ENCODE measurements around the gene DNAJC5. TPM values are rescaled to one million over a fixed set of nuclear protein-coding genes. Genes with fewer than 3 reads are reported as not detected.

DNAJC5 gene
- total RNA-seq, 4 donors from 2014 or later: 29.9 to 56.3 (median 45.4) TPM

DNA sequence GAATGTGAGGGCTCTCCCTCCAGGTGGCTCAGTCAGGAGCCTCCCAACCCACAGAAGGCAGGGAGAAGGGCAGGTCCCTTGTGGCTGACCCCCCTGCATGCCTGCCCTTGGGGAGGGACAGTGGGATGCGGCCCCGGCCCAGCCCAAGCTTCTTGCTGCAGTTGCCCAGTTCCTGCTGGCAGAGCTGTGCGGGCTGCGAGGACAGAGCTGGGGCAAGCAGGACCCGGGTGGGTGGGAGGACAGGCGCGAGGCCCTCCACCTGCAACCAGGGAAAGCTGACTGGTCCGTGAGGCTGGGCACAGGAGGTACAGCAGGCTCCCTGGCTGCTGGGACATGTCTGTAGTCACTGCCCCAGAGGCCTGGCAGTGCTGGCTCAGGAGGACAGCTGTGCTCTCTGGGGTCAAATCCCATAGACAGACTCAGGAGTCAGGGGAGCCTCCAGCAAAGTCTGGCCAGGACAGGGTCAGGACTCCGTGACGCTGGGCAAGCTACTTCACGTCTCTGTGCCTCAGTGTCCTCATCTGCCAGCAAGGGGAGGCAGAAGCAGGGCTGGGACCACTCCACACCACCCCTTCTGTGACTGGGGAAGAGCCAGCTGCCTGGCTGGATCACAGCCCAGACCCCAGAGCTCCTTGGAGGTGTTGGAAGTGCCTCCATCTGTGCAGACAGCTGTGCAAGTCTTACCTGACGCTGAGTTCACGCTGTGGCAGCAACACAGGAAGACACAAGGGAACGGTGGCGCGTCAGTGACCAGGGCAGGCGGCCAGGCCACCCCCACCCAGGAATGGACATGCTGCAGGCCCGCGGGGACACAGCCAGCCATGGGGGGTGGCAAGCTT, 48.3 kb downstream of the DNAJC5 start:
- TF ChIP-seq, protein P1, sequence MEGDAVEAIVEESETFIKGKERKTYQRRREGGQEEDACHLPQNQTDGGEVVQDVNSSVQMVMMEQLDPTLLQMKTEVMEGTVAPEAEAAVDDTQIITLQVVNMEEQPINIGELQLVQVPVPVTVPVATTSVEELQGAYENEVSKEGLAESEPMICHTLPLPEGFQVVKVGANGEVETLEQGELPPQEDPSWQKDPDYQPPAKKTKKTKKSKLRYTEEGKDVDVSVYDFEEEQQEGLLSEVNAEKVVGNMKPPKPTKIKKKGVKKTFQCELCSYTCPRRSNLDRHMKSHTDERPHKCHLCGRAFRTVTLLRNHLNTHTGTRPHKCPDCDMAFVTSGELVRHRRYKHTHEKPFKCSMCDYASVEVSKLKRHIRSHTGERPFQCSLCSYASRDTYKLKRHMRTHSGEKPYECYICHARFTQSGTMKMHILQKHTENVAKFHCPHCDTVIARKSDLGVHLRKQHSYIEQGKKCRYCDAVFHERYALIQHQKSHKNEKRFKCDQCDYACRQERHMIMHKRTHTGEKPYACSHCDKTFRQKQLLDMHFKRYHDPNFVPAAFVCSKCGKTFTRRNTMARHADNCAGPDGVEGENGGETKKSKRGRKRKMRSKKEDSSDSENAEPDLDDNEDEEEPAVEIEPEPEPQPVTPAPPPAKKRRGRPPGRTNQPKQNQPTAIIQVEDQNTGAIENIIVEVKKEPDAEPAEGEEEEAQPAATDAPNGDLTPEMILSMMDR (IDR thresholded peaks at IDR 0.05): no peak
- ATAC-seq (ENCODE audit: low FRiP score) (no peak), DNase-seq (ENCODE audit: low spot score) (no peak)

DNA sequence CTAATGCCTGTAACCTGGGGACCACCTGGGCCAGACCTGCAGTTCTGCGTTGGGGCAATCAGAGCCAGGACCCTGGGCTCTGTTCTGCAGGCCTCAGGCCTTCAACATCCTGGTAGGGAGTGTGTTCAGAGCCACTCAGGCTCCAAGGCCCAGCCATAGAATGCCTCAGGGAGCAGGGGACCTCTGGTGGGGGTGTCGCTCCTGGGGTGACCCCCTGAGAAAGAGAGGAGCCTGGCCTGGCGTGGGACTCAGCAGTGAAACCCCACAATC, 48.8 kb downstream of the DNAJC5 start:
- TF ChIP-seq, protein P1 (IDR thresholded peaks at IDR 0.05): no peak

DNA sequence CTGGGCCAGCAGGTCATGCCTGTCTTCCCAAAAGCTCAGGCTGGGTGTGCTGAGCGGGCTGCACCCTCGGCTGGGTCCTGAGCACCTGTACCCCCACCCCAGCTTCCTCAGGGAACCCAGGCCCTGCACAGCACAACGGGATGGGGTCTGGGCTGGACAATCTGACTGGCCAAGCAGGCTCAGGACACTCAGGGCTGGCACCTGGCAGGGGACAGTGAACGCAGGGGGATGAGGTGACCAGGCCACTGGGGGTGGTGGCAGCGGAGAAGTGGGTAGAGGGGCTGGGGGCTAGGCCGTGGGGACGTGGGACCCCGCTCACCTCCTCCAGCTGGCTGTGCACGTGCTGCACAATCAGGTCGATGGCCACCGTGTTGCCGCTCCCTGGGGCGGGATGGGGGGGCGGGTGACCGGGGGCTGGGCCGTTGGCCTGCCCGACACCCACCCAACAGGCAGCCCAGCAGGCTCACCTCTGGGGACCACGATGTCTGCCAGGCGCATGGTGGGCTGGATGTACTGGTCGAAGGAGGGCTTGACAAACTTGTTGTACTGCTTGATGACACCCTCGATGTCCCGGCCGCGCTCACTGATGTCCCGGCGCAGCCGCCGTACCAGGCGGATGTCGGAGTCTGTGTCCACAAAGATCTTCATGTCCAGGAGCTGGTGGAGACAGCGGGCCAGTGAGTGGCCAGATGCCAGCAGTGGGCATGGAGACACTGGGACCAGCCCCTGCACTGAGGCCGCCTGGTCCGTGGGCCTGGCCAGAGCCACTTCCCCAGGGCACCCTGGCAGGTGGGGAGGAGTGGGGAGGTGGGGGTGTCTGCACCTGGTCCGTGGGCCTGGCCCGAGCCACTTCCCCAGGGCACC, 49.4 kb downstream of the DNAJC5 start:
- TF ChIP-seq, protein P1 (IDR thresholded peaks at IDR 0.05): no peak
- DNase-seq (ENCODE audit: low spot score) (no peak), ATAC-seq (ENCODE audit: low FRiP score) (no peak)

More for the DNA sequence above, 48.8 kb downstream of the DNAJC5 start:
- no peak for DNase-seq (ENCODE audit: low spot score)
- ATAC-seq (ENCODE audit: low FRiP score): no peak

DNA sequence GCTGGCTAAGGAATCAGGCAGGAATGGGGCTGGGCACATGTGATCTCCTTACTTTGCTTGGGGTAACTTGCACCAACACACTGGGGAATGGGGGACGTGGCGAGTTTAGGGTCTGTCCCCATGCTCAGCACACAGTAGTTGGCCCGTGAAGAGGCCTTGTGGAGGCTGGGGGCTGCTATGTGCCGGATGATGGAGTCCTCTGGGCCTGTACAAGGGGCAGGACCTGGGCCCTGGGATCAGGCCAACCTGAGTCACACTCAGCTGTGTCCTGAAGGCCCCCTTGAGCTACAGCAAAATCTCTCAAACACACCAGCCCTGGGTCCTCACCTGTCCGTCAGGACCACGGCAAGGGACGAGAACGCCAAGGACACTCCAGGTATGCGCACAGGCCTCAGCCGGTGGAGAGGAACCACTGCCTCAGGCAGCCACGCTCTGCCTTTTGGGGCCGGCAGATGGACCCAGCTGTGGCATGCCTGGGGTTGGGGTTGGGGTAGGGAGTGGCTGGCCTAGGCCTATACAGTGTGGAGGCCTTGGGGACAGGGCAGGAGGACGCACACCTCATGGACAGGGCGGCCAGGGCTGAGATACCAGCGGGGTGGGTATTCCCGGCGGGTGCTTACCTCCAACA, 50.2 kb downstream of the DNAJC5 start:
- TF ChIP-seq, protein P1 (IDR thresholded peaks at IDR 0.05): no peak
- ATAC-seq (ENCODE audit: low FRiP score) (no peak), DNase-seq (ENCODE audit: low spot score) (no peak)

DNA sequence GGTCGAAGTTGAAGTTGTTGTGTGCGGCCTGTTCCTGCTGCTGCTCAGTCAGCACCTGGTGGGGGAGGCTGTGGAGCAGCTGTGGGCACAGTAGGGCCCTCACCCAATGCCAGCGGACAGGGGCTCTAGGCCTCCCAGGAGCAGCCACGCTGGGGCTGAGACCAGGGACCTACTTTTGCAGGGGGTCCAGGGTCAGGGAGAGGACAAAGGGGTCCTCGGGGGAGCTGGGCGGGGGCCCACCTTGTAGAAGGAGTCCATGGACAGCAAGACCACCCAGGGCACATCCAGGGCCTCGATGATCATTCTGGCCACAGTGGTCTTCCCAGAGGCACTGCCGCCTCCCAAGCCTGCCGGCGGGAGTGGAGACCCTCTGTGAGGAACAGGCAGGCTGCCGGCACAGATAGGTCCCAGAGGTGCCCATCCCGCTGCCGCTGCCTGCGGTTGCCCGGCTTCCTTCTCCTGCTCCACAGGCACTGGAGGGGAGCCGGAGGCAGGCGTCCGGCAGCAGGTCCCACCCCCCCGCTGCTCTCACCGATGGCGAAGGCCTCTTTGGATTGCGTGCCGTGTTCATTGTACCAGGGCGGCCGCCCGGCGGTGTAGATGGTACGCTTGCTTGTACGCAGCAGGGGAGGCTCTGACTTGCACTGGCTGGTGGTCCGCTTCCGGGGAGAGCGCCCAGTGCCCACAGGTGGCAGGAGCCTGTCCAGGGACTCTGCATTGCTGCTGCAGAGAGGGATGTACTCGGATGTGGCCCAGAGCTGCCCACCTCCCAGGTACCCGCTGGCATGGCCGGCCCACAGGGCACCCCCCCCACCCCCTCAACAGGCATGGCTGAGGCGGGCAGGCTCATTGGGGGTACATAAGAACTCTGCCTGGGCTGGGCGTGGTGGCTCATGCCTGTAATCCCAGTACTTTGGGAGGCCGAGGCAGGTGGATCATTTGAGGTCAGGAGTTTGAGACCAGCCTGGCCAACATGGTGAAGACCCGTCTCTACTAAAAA, 51.3 kb downstream of the DNAJC5 start:
- TF ChIP-seq, protein P1 (IDR thresholded peaks at IDR 0.05): no peak
- no peak for ATAC-seq (ENCODE audit: low FRiP score)
- DNase-seq (ENCODE audit: low spot score): no peak

DNA sequence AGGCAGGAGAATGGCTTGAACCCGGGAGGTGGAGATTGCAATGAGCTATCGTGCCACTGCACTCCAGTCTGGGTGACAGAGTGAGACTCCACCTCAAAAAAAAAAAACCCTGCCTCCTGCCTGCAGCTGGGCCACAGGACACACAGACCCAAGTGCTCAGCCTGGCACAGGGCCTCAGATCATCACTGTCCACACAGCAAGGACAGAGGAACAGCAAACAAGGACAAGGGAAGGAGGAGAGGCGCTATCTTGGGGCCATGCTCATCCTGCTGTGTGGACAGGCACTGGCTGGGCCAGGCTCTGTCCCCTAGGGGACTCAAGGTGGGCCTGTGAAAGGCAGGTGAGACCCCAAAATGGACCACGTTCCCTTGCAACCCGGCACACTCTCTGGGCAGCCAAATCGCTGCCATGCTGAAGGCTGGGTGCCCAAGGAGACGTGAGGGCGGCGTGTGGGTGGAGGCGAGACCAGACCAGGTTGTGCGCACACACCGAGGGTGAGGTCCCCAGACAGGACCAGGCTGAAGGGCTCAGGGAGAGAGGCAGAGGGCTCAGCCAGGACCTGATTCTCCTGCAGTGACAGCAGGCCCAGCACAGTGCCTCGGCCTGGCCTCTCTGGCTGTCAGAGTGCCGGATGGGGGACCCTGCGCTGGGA, 52.2 kb downstream of the DNAJC5 start:
- ATAC-seq (ENCODE audit: low FRiP score): no peak
- TF ChIP-seq, protein P1 (IDR thresholded peaks at IDR 0.05): no peak
- no peak for DNase-seq (ENCODE audit: low spot score)
